MCF 10A (cell line): ENCODE measurements around the gene HBE1. TPM values are rescaled to one million over a fixed set of nuclear protein-coding genes. Genes with fewer than 3 reads are reported as not detected.

Experiments used
- BruUV-seq: library from RNA; stranded (reverse); fragments of 400-500 nt; replicated peaks from 2 replicates; lab custom pipeline; 2021; lab: Mats Ljungman, UMichigan
- CTCF ChIA-PET: fragments of 300-600 bp; sonication (Branson Sonifier 250); formaldehyde crosslinking; extraction: SDS; loops from one replicate; lab custom pipeline; 2021; ENCODE audit warnings: antibody characterized with exemption, inconsistent platforms; lab: Yijun Ruan, JAX
- POLR2A ChIA-PET: fragments of 300-600, 350-650 bp; sonication (Branson Sonifier 250); formaldehyde crosslinking; extraction: SDS; loops from one replicate; lab custom pipeline; 2020; ENCODE audit warnings: antibody characterized with exemption, inconsistent platforms; lab: Yijun Ruan, JAX
- DNase-seq: peaks from one replicate; pipeline ENCODE4 v3.0.0-alpha.2; 2018; ENCODE audit not compliant: unreplicated experiment
- H3K27ac Mint-ChIP-seq: one replicate; pipeline ENCODE4 v1.8.0; 2022; ENCODE audit warnings: mild to moderate bottlenecking, low read depth, mixed read lengths; ENCODE audit not compliant: unreplicated experiment
- H3K27me3 Mint-ChIP-seq: one replicate; pipeline ENCODE4 v1.8.0; 2022; ENCODE audit warnings: mixed read lengths; ENCODE audit not compliant: insufficient read depth, unreplicated experiment
- H3K36me3 Mint-ChIP-seq: one replicate; pipeline ENCODE4 v1.8.0; 2022; ENCODE audit warnings: mild to moderate bottlenecking, moderate library complexity, mixed read lengths; ENCODE audit not compliant: insufficient read depth, unreplicated experiment
- H3K4me1 Mint-ChIP-seq: one replicate; pipeline ENCODE4 v1.8.0; 2022; ENCODE audit warnings: mixed read lengths; ENCODE audit not compliant: insufficient read depth, unreplicated experiment
- H3K4me3 Mint-ChIP-seq: one replicate; pipeline ENCODE4 v1.8.0; 2022; ENCODE audit warnings: mild to moderate bottlenecking, moderate library complexity, mixed read lengths; ENCODE audit not compliant: unreplicated experiment
- H3K9me3 Mint-ChIP-seq: one replicate; pipeline ENCODE4 v1.8.0; 2022; ENCODE audit warnings: mixed read lengths; ENCODE audit not compliant: unreplicated experiment
- CTCF ChIP-seq: fragments of 200-600 bp; IDR thresholded peaks from one replicate; pipeline ENCODE4 v1.8.0; 2022; ENCODE audit warnings: antibody characterized with exemption, mild to moderate bottlenecking; ENCODE audit not compliant: unreplicated experiment
- intact Hi-C: fragments of 100-400 bp; cut with micrococcal nuclease; formaldehyde crosslinking; loops from 2 replicates; pipeline ENCODE4 v1.14.1; 2022
- total RNA-seq: library from RNA; stranded (reverse); gene quantifications from 2 replicates; pipeline ENCODE4 v1.2.3, GENCODE V29; 2022

The HBE1 gene
- total RNA-seq, 1 experiment from 2014 or later, result not detected

GRCh38 chr11:5288906-5289550 is 19.3 kb upstream of the HBE1 start:
- no peak for TF ChIP-seq CTCF
- Mint-ChIP-seq H3K27ac (no peak overlapping the region), H3K4me1 (peaks cover 9% of the 10 kb centered on the region), H3K9me3 (no peaks in the 10 kb centered on the region), H3K27me3 (no peaks in the 10 kb centered on the region), H3K36me3 (no peaks in the 10 kb centered on the region), H3K4me3 (no peak overlapping the region)
- no TSS peak for BruUV-seq
- DNase-seq, result no peak
- ChIA-PET CTCF (interaction anchor here (0.6 to 4.2 kb wide), 10 partner anchors 10 to 1106 kb away, joined by 3 to 24 read pairs (median 3); no protein-coding TSS in a partner anchor), POLR2A (no interaction called here)
- intact Hi-C loops, result no loop called here

GRCh38 chr11:5288108-5288905 is 18.6 kb upstream of the HBE1 start:
- Mint-ChIP-seq H3K4me3 (no peak overlapping the region), H3K36me3 (no peaks in the 10 kb centered on the region), H3K27ac (no peak overlapping the region), H3K27me3 (no peaks in the 10 kb centered on the region), H3K4me1 (peaks cover 9% of the 10 kb centered on the region), H3K9me3 (no peaks in the 10 kb centered on the region)
- intact Hi-C loops, result no loop called here
- POLR2A ChIA-PET, result interaction anchor here (0.7 kb wide), 1 partner anchor 83 kb away, joined by 3 read pairs; no protein-coding TSS in a partner anchor
- CTCF ChIA-PET, result interaction anchor here (0.5 to 4.2 kb wide), 9 partner anchors 10 to 1030 kb away, joined by 3 to 24 read pairs (median 3); no protein-coding TSS in a partner anchor
- no peak for TF ChIP-seq CTCF
- BruUV-seq, result no TSS peak
- DNase-seq, result no peak

- no peak overlapping the region for H3K27ac Mint-ChIP-seq
- no peaks in the 10 kb centered on the region for H3K9me3 Mint-ChIP-seq
- no peaks in the 10 kb centered on the region for H3K36me3 Mint-ChIP-seq
- H3K4me1 Mint-ChIP-seq, result peaks cover 9% of the 10 kb centered on the region
- BruUV-seq, result no TSS peak
- DNase-seq, result no peak
- no peak for TF ChIP-seq CTCF
- ChIA-PET POLR2A (no interaction called here), CTCF (interaction anchor here (4.2 kb wide), 1 partner anchor 162 kb away, joined by 24 read pairs; no protein-coding TSS in a partner anchor)
- H3K4me3 Mint-ChIP-seq, result no peak overlapping the region
- intact Hi-C loops, result no loop called here
- H3K27me3 Mint-ChIP-seq, result no peaks in the 10 kb centered on the region
Measured at GRCh38 chr11:5286901-5287300, 17.2 kb upstream of the HBE1 start.

GRCh38 chr11:5286351-5286750 is 16.6 kb upstream of the HBE1 start:
- Mint-ChIP-seq H3K9me3 (no peaks in the 10 kb centered on the region), H3K27ac (no peak overlapping the region), H3K27me3 (no peaks in the 10 kb centered on the region), H3K4me1 (peaks cover 9% of the 10 kb centered on the region), H3K4me3 (no peak overlapping the region), H3K36me3 (no peaks in the 10 kb centered on the region)
- ChIA-PET CTCF (interaction anchor here (0.8 to 1.2 kb wide), 2 partner anchors 9 to 85 kb away, joined by 3 to 4 read pairs; partner anchors contain the start of gene OR51V1), POLR2A (no interaction called here)
- intact Hi-C loops, result no loop called here
- no peak for TF ChIP-seq CTCF
- DNase-seq, result no peak
- BruUV-seq, result no TSS peak
